HepG2 (cell line): ENCODE results near the gene TMEM132E.

Source experiments
- ARID4A ChIP-seq: sonication (generic); formaldehyde crosslinking; IDR thresholded peaks from 2 replicates; pipeline ENCODE4 v1.5.0; 2020; ENCODE audit warnings: mild to moderate bottlenecking, missing genetic modification reagents, borderline replicate concordance
- CBX2 ChIP-seq, 2 experiments: fragments of 200-600 bp in 1 of 2; sonication (generic); formaldehyde crosslinking in 1 of 2; IDR thresholded peaks; 2 replicates each; pipeline versions ENCODE4 v1.7.0 to v1.8.1; 2018 to 2022; ENCODE audit warnings: low read depth in 2 of 2, low read length in 1 of 2, mild to moderate bottlenecking in 1 of 2, missing genetic modification reagents in 1 of 2
- CHCHD3 ChIP-seq: sonication (generic); formaldehyde crosslinking; IDR thresholded peaks from 2 replicates; pipeline ENCODE4 v1.8.0; 2022; ENCODE audit warnings: mild to moderate bottlenecking, missing genetic modification reagents, moderate library complexity
- DZIP1 ChIP-seq: sonication (generic); formaldehyde crosslinking; IDR thresholded peaks from 2 replicates; pipeline ENCODE4 v1.5.0; 2020; ENCODE audit warnings: mild to moderate bottlenecking, missing genetic modification reagents
- ELF1 ChIP-seq: sonication (generic); formaldehyde crosslinking; IDR thresholded peaks from 2 replicates; pipeline ENCODE4 v1.4.0; 2020; ENCODE audit warnings: missing genetic modification reagents
- ELK4 ChIP-seq: sonication (generic); formaldehyde crosslinking; IDR thresholded peaks from 2 replicates; pipeline ENCODE4 v1.9.0; 2021; ENCODE audit warnings: missing genetic modification reagents, borderline replicate concordance
- GABPB1 ChIP-seq: IDR thresholded peaks from 2 replicates; pipeline ENCODE4 v1.6.1; 2016; ENCODE audit warnings: mild to moderate bottlenecking, missing genetic modification reagents, moderate library complexity, missing compliant biosample characterization
- MTERF4 ChIP-seq: sonication (generic); formaldehyde crosslinking; IDR thresholded peaks from 2 replicates; pipeline ENCODE4 v1.8.0; 2023; ENCODE audit warnings: mild to moderate bottlenecking, missing genetic modification reagents
- NCOA2 ChIP-seq: sonication (generic); formaldehyde crosslinking; IDR thresholded peaks from 2 replicates; pipeline ENCODE4 v1.8.0; 2022; ENCODE audit warnings: inconsistent platforms
- POLR2A ChIP-seq, 2 experiments: IDR thresholded peaks; 2 replicates each; pipeline ENCODE4 v1.6.1; 2011; ENCODE audit warnings: low read depth in 2 of 2, low read length in 2 of 2, mild to moderate bottlenecking in 1 of 2, moderate library complexity in 1 of 2; ENCODE audit not compliant: insufficient read depth in 1 of 2
- ZBTB8A ChIP-seq: sonication (generic); formaldehyde crosslinking; IDR thresholded peaks from 2 replicates; pipeline ENCODE4 v1.4.0; 2020; ENCODE audit warnings: mild to moderate bottlenecking, low read depth, missing genetic modification reagents, borderline replicate concordance
- ZNF121 ChIP-seq: sonication (generic); formaldehyde crosslinking; IDR thresholded peaks from 2 replicates; pipeline ENCODE4 v1.5.0; 2020; ENCODE audit warnings: mild to moderate bottlenecking, missing genetic modification reagents
- ZNF253 ChIP-seq: sonication (generic); formaldehyde crosslinking; IDR thresholded peaks from 2 replicates; pipeline ENCODE4 v1.8.0; 2022; ENCODE audit warnings: mild to moderate bottlenecking, missing genetic modification reagents, borderline replicate concordance
- ZNF775 ChIP-seq: sonication (generic); formaldehyde crosslinking; IDR thresholded peaks from 2 replicates; pipeline ENCODE4 v1.4.0; 2020; ENCODE audit warnings: missing genetic modification reagents, mild to moderate bottlenecking, moderate library complexity, borderline replicate concordance

- TF ChIP-seq ZBTB8A (CRISPR knock-in tag) (no peak), ARID4A (CRISPR knock-in tag) (no peak), ZNF253 (CRISPR knock-in tag) (no peak), GABPB1 (CRISPR knock-in tag) (no peak), CBX2 (IDR thresholded peaks at IDR 0.05; ENCODE audit: low read depth, low read length) (no peak), CBX2 (CRISPR knock-in tag; IDR thresholded peaks at IDR 0.05; ENCODE audit: low read depth) (no peak), POLR2A (IDR thresholded peaks at IDR 0.05; ENCODE audit: insufficient read depth in 1 of 2, low read depth in 2 of 2, low read length in 2 of 2) (no peak), ZNF775 (CRISPR knock-in tag) (no peak), ELK4 (no peak), NCOA2 (no peak), ZNF121 (no peak), CHCHD3 (CRISPR knock-in tag) (no peak), ELF1 (CRISPR knock-in tag) (no peak), MTERF4 (CRISPR knock-in tag) (no peak), DZIP1 (no peak)
Observed at GRCh38 chr17:34532281-34533065, 46.9 kb upstream of the TMEM132E start.
